Trophoblast cell (in vitro differentiated cells and primary cell): ENCODE measurements around the gene GSS.

ENCODE experiments used
- DNase-seq, 2 donors: peaks; one replicate each; pipeline ENCODE4 v3.0.0-alpha.2; 2016
- H2AFZ ChIP-seq: 2 replicates; pipeline ENCODE4 v1.6.1; 2013; ENCODE audit warnings: low read length, moderate library complexity, mild to moderate bottlenecking; ENCODE audit not compliant: insufficient read depth, poor library complexity
- H2AK5ac ChIP-seq: 2 replicates; pipeline ENCODE4 v1.6.1; 2013; ENCODE audit warnings: mild to moderate bottlenecking, low read length
- H2BK120ac ChIP-seq: 2 replicates; pipeline ENCODE4 v1.6.1; 2013; ENCODE audit warnings: low read length, mild to moderate bottlenecking, moderate library complexity; ENCODE audit not compliant: insufficient read depth, poor library complexity
- H2BK12ac ChIP-seq: 2 replicates; pipeline ENCODE4 v1.6.1; 2013; ENCODE audit warnings: mild to moderate bottlenecking, low read length, moderate library complexity
- H2BK5ac ChIP-seq: 2 replicates; pipeline ENCODE4 v1.6.1; 2013; ENCODE audit warnings: low read length, low read depth, moderate library complexity, mild to moderate bottlenecking; ENCODE audit not compliant: poor library complexity
- H3K14ac ChIP-seq: 2 replicates; pipeline ENCODE4 v1.6.1; 2013; ENCODE audit warnings: mild to moderate bottlenecking, low read length
- H3K18ac ChIP-seq: 2 replicates; pipeline ENCODE4 v1.6.1; 2013; ENCODE audit warnings: mild to moderate bottlenecking, low read length
- H3K23ac ChIP-seq: 2 replicates; pipeline ENCODE4 v1.6.1; 2013; ENCODE audit warnings: low read length
- H3K27ac ChIP-seq: 2 replicates; pipeline ENCODE4 v1.5.1; 2013; ENCODE audit warnings: low read depth, mild to moderate bottlenecking, inconsistent platforms, low read length, moderate library complexity
- H3K27me3 ChIP-seq: 2 replicates; pipeline ENCODE4 v1.6.1; 2013; ENCODE audit warnings: inconsistent platforms, mild to moderate bottlenecking, low read length, moderate library complexity; ENCODE audit not compliant: insufficient read depth
- H3K36me3 ChIP-seq, 2 experiments: 1 replicate in 1 of 2; 2 replicates in 1 of 2; pipeline ENCODE4 v1.6.1; 2013; ENCODE audit warnings: low read length in 2 of 2, mild to moderate bottlenecking in 2 of 2, moderate library complexity in 1 of 2; ENCODE audit not compliant: insufficient read depth in 2 of 2, control insufficient read depth in 1 of 2
- H3K4ac ChIP-seq: 2 replicates; pipeline ENCODE4 v1.6.1; 2013; ENCODE audit warnings: low read depth, mild to moderate bottlenecking, low read length, moderate library complexity
- H3K4me1 ChIP-seq, 2 experiments: 1 replicate in 1 of 2; 2 replicates in 1 of 2; pipeline ENCODE4 v1.6.1; 2013; ENCODE audit warnings: low read length in 2 of 2, mild to moderate bottlenecking in 2 of 2, moderate library complexity in 1 of 2; ENCODE audit not compliant: insufficient read depth in 2 of 2, control insufficient read depth in 1 of 2
- H3K4me2 ChIP-seq: 2 replicates; pipeline ENCODE4 v1.6.1; 2013; ENCODE audit warnings: inconsistent platforms, mild to moderate bottlenecking, low read length, moderate library complexity
- H3K4me3 ChIP-seq: 2 replicates; pipeline ENCODE4 v1.5.1; 2013; ENCODE audit warnings: mild to moderate bottlenecking, low read depth, low read length, inconsistent platforms
- H3K79me1 ChIP-seq: one replicate; pipeline ENCODE4 v1.6.1; 2013; ENCODE audit warnings: low read length
- H3K79me2 ChIP-seq: 2 replicates; pipeline ENCODE4 v1.6.1; 2013; ENCODE audit warnings: low read length, mild to moderate bottlenecking; ENCODE audit not compliant: control insufficient read depth, insufficient read depth, poor library complexity
- H3K9ac ChIP-seq: 2 replicates; pipeline ENCODE4 v1.6.1; 2013; ENCODE audit warnings: mild to moderate bottlenecking, low read length
- H3K9me3 ChIP-seq: 2 replicates; pipeline ENCODE4 v1.6.1; 2013; ENCODE audit warnings: low read depth, mild to moderate bottlenecking, control low read depth, inconsistent platforms, low read length; ENCODE audit not compliant: insufficient read depth
- H4K12ac ChIP-seq: 2 replicates; pipeline ENCODE4 v1.6.1; 2013; ENCODE audit warnings: low read depth, mild to moderate bottlenecking, low read length, moderate library complexity
- H4K8ac ChIP-seq: 2 replicates; pipeline ENCODE4 v1.6.1; 2013; ENCODE audit warnings: low read depth, mild to moderate bottlenecking, low read length, moderate library complexity
- H4K91ac ChIP-seq: one replicate; pipeline ENCODE4 v1.6.1; 2013; ENCODE audit warnings: low read depth, mild to moderate bottlenecking, low read length, moderate library complexity
- WGBS: extraction: QIAGEN DNeasy Blood & Tissue Kit; methylation state at CpG from one replicate; pipeline ENCODE4 v1.1.7; 2013; ENCODE audit warnings: missing lambda C conversion rate; ENCODE audit not compliant: insufficient read length, insufficient coverage; ENCODE audit errors: extremely low coverage; 5-methylcytosine and 5-hydroxymethylcytosine counted together

The GSS gene

DNA sequence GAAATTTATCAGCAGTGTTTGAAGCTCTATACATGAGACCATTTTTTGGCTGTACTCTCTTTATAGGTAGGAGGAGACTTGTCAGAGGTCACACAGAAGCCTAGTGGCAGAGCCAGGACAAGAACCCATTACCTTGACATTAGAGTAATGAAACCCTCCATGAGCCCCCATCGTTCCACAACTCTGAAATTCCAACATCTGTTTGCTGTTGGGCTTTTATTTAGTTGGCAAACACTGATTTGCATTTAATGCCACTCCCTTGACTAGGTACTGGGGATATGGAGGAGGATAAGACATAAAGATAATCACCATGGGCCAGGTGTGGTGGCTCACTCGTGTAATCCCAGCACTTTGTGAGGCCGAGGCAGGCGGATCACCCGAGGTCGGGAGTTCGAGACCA is 1.6 kb downstream of the GSS start:
- Histone ChIP-seq H3K4me2 (no peak overlapping the region), H3K27ac (no peak overlapping the region), H3K4me3 (no peak overlapping the region), H3K36me3 (peaks cover 3 to 4% of the 10 kb centered on the region in 2 experiments), H2BK5ac (no peak overlapping the region), H4K91ac (no peak overlapping the region), H2BK120ac (no peak overlapping the region), H4K8ac (no peak overlapping the region), H4K12ac (no peak overlapping the region), H2AK5ac (no peak overlapping the region), H3K14ac (no peak overlapping the region), H2AFZ (no peak overlapping the region), H3K4me1 (peaks cover 3 to 5% of the 10 kb centered on the region in 2 experiments), H3K9ac (no peak overlapping the region), H3K23ac (no peak overlapping the region), H3K18ac (no peak overlapping the region), H2BK12ac (no peak overlapping the region), H3K27me3 (no peaks in the 10 kb centered on the region), H3K79me1 (peaks cover 7% of the 10 kb centered on the region), H3K9me3 (no peaks in the 10 kb centered on the region), H3K79me2 (peaks cover 4% of the 10 kb centered on the region), H3K4ac (no peak overlapping the region)
- WGBS: no CpG with 5 or more reads among the region's 7 CpGs
- DNase-seq: no peak

DNA sequence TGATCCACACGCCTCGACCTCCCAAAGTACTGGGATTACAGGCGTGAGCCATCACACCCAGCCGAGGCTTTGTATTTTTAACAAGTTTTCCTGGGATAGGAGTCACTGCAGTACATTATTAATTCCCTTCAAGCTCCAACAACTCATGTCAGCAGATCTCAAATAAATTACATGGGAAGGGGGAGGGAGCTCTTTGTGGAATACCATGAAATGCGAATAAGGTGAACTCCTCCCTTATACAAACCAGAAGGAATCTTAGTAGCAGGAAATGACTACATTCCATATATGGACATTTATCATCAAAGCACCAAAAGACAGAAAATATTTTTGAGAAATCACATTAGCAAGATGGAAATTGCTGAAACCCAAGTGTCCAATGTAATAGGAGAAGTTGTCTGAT is 2.9 kb downstream of the GSS start:
- Histone ChIP-seq H2BK5ac (no peak overlapping the region), H3K27ac (no peak overlapping the region), H3K9me3 (no peaks in the 10 kb centered on the region), H3K4me3 (no peak overlapping the region), H3K14ac (no peak overlapping the region), H3K79me2 (peaks cover 4% of the 10 kb centered on the region), H3K36me3 (peaks cover 3 to 4% of the 10 kb centered on the region in 2 experiments), H3K4me2 (no peak overlapping the region), H3K27me3 (no peaks in the 10 kb centered on the region), H2AFZ (no peak overlapping the region), H2AK5ac (no peak overlapping the region), H3K79me1 (peaks cover 7% of the 10 kb centered on the region), H3K18ac (no peak overlapping the region), H3K23ac (no peak overlapping the region), H2BK12ac (no peak overlapping the region), H4K91ac (no peak overlapping the region), H3K9ac (no peak overlapping the region), H3K4ac (no peak overlapping the region), H4K12ac (no peak overlapping the region), H4K8ac (no peak overlapping the region), H3K4me1 (peaks cover 3 to 5% of the 10 kb centered on the region in 2 experiments), H2BK120ac (no peak overlapping the region)
- WGBS: no CpG with 5 or more reads among the region's 5 CpGs
- no peak for DNase-seq

DNA sequence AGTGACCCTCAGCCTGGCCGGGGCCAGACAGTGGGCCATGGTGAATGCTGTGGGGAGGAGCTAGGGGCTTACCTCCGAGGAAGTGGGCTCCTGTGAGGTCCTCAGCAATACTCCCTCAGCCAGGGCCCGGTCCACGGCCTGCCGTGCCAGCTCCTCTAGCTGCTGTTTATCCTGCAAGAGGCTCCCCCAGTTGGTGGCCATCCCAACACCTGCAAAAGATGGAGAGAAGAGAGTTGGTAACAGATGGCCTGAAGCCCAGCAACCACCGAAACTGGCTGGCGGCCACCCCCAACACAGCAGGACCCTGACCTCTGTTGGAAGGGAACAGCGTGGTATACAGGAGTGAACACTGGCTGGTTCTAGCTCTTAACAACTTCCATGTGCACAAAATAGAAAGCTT is 4.0 kb downstream of the GSS start:
- H3K23ac ChIP-seq: no peak overlapping the region
- H3K36me3 ChIP-seq: peaks cover 3 to 4% of the 10 kb centered on the region in 2 experiments
- no CpG with 5 or more reads among the region's 8 CpGs for WGBS
- no peak overlapping the region for H3K14ac ChIP-seq
- peaks cover 3 to 5% of the 10 kb centered on the region in 2 experiments for H3K4me1 ChIP-seq
- H2AK5ac ChIP-seq: no peak overlapping the region
- no peaks in the 10 kb centered on the region for H3K27me3 ChIP-seq
- peaks cover 7% of the 10 kb centered on the region for H3K79me1 ChIP-seq
- H3K79me2 ChIP-seq: peaks cover 4% of the 10 kb centered on the region
- H3K9ac ChIP-seq: peak overlapping the region; percentile 14
- no peaks in the 10 kb centered on the region for H3K9me3 ChIP-seq
- DNase-seq: no peak
- no peak overlapping the region for H2BK120ac ChIP-seq
- H3K18ac ChIP-seq: no peak overlapping the region
- no peak overlapping the region for H2AFZ ChIP-seq
- H2BK12ac ChIP-seq: no peak overlapping the region
- no peak overlapping the region for H4K8ac ChIP-seq
- H4K91ac ChIP-seq: no peak overlapping the region
- no peak overlapping the region for H3K4me2 ChIP-seq
- no peak overlapping the region for H4K12ac ChIP-seq
- H2BK5ac ChIP-seq: no peak overlapping the region
- H3K27ac ChIP-seq: no peak overlapping the region
- no peak overlapping the region for H3K4me3 ChIP-seq
- H3K4ac ChIP-seq: no peak overlapping the region

DNA sequence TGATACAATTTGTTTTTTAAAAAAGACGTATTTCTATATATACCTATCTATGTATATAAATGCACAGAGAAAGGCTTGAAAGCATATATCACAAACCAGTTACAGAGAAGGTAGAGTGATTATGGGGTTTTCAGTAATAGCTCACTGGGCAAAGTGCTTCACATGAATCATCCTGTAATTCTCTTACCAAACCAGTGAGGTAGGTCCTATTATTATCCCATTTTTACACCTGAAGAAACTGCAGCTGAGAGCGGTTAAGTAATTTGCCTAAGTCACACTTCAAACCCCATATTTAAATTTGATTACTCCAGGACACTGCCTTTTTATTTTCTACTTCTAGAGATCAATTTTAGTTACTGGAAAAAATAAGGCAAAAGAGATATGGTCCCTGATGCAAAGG is 4.4 kb downstream of the GSS start:
- Histone ChIP-seq H3K4ac (no peak overlapping the region), H3K79me2 (peaks cover 4% of the 10 kb centered on the region), H2AFZ (no peak overlapping the region), H3K27me3 (no peaks in the 10 kb centered on the region), H3K23ac (no peak overlapping the region), H2BK120ac (no peak overlapping the region), H3K18ac (no peak overlapping the region), H2BK5ac (no peak overlapping the region), H3K14ac (no peak overlapping the region), H3K4me2 (no peak overlapping the region), H2AK5ac (no peak overlapping the region), H3K4me1 (peaks cover 3 to 4% of the 10 kb centered on the region in 2 experiments), H2BK12ac (no peak overlapping the region), H4K91ac (no peak overlapping the region), H3K36me3 (peaks cover 3 to 4% of the 10 kb centered on the region in 2 experiments), H4K12ac (no peak overlapping the region), H3K9me3 (no peaks in the 10 kb centered on the region), H4K8ac (no peak overlapping the region), H3K79me1 (peaks cover 7% of the 10 kb centered on the region), H3K9ac (no peak overlapping the region), H3K27ac (no peak overlapping the region), H3K4me3 (no peak overlapping the region)
- DNase-seq: no peak
- no CpG with 5 or more reads among the region's 2 CpGs for WGBS
